Testis (tissue), 3 donors: ENCODE results near the gene RNF167. TPM values are rescaled to one million over a fixed set of nuclear protein-coding genes. Genes with fewer than 3 reads are reported as not detected.

Experiments used
- DNase-seq: peaks from one replicate; pipeline ENCODE4 v3.0.0-alpha.2; 2019
- H3K27ac ChIP-seq, 2 donors: fragments of 200-600 bp; sonication (generic); one replicate each; pipeline ENCODE4 v1.5.1; 2019
- H3K27me3 ChIP-seq: fragments of 200-600 bp; sonication (generic); one replicate; pipeline ENCODE4 v1.5.1; 2019
- H3K36me3 ChIP-seq: fragments of 200-600 bp; sonication (generic); one replicate; pipeline ENCODE4 v1.5.1; 2017; ENCODE audit warnings: low read depth; ENCODE audit errors: missing control alignments
- H3K4me1 ChIP-seq: fragments of 200-600 bp; sonication (generic); one replicate; pipeline ENCODE4 v1.5.1; 2019
- H3K4me3 ChIP-seq, 2 donors: fragments of 200-600 bp; sonication (generic); one replicate each; pipeline ENCODE4 v1.5.1; 2017 to 2019
- H3K9me3 ChIP-seq: fragments of 200-600 bp; sonication (generic); one replicate; pipeline ENCODE4 v1.5.1; 2017
- CTCF ChIP-seq, 3 experiments: fragments of 450-650 bp in 2 of 3; fragments of 200-600 bp in 1 of 3; sonication (generic) in 1 of 3; IDR thresholded peaks; one replicate each; pipeline ENCODE4 v1.5.1; 2016 to 2019; ENCODE audit warnings: antibody characterized with exemption in 3 of 3, mild to moderate bottlenecking in 2 of 3, moderate library complexity in 1 of 3
- POLR2A ChIP-seq: fragments of 450-650 bp; IDR thresholded peaks from one replicate; pipeline ENCODE4 v1.6.1; 2017; ENCODE audit warnings: antibody characterized with exemption, mild to moderate bottlenecking, moderate library complexity
- WGBS, 2 donors: methylation state at CpG; one replicate each; pipeline ENCODE4 v1.1.5; 2018; 5-methylcytosine and 5-hydroxymethylcytosine counted together
- intact Hi-C: fragments of 100-400 bp; cut with DNase I; formaldehyde crosslinking; loops from one replicate; pipeline ENCODE4 v1.15.1; 2023; ENCODE audit warnings: low total_unique reads
- polyA plus RNA-seq: library from polyadenylated mRNA; stranded (reverse); fragments of 350-450 nt; fragmentation: Illumina TruSeq; extraction: RNeasy Lipid Tissue Mini Kit (QIAGEN cat#74804); gene quantifications from one replicate; pipeline ENCODE4 v1.2.3, GENCODE V29; 2014; ENCODE audit warnings: low read depth, low replicate concordance; ENCODE audit not compliant: insufficient read depth
- total RNA-seq, 2 donors: library from RNA; depleted of rRNA; stranded (reverse); fragments of >200 nt; gene quantifications; one replicate each; pipeline ENCODE4 v1.2.3, GENCODE V29; 2016

RNF167 gene
- total and polyA plus RNA-seq, 3 donors from 2014 or later: 110 to 211 (median 111) TPM

- TF ChIP-seq POLR2A (no peak), CTCF (IDR thresholded peaks at IDR 0.05) (no peak)
- Histone ChIP-seq H3K9me3 (no peaks in the 10 kb centered on the region), H3K27ac (peak overlapping the region in 1 of 2 donors; percentile 44), H3K27me3 (no peaks in the 10 kb centered on the region), H3K4me3 (no peak overlapping the region), H3K36me3 (no peaks in the 10 kb centered on the region), H3K4me1 (peaks cover 23% of the 10 kb centered on the region)
- 52 to 53% methylated on average over 7 of the region's 7 CpGs for WGBS, 2 donors
- DNase-seq: peak; percentile 60
- intact Hi-C loops: no loop called here
These were observed 5.3 kb downstream of the RNF167 start for GRCh38 chr17:4945176-4945943.

GRCh38 chr17:4945944-4946280, 5.8 kb downstream of the RNF167 start:
- Histone ChIP-seq H3K27ac (peak overlapping the region in 1 of 2 donors; percentile 91), H3K4me1 (peaks cover 23% of the 10 kb centered on the region), H3K36me3 (no peaks in the 10 kb centered on the region), H3K4me3 (no peak overlapping the region), H3K27me3 (no peaks in the 10 kb centered on the region), H3K9me3 (no peaks in the 10 kb centered on the region)
- TF ChIP-seq CTCF (IDR thresholded peaks at IDR 0.05) (no peak), POLR2A (no peak)
- 26 to 30% methylated on average over 4 of the region's 4 CpGs for WGBS, 2 donors
- intact Hi-C loops: no loop called here
- no peak for DNase-seq

GRCh38 chr17:4946312-4946976, 6.4 kb downstream of the RNF167 start:
- WGBS, 2 donors: 19 to 37% methylated on average over 14 to 16 of the region's 16 CpGs
- H3K27ac ChIP-seq: peak overlapping the region; percentile 91 to 92
- H3K36me3 ChIP-seq: no peaks in the 10 kb centered on the region
- intact Hi-C loops: no loop called here
- TF ChIP-seq CTCF (IDR thresholded peaks at IDR 0.05) (no peak), POLR2A (no peak)
- DNase-seq: no peak
- H3K9me3 ChIP-seq: no peaks in the 10 kb centered on the region
- H3K4me3 ChIP-seq: peak overlapping the region; percentile 90 to 99
- H3K27me3 ChIP-seq: no peaks in the 10 kb centered on the region
- peaks cover 22% of the 10 kb centered on the region for H3K4me1 ChIP-seq

- Histone ChIP-seq H3K27ac (peak overlapping the region; percentile 91 to 92), H3K36me3 (no peaks in the 10 kb centered on the region), H3K4me1 (peaks cover 20% of the 10 kb centered on the region), H3K9me3 (no peaks in the 10 kb centered on the region), H3K4me3 (peak overlapping the region; percentile 90 to 99), H3K27me3 (no peaks in the 10 kb centered on the region)
- DNase-seq: no peak
- intact Hi-C loops: no loop called here
- TF ChIP-seq CTCF (IDR thresholded peaks at IDR 0.05): no peak
- no peak for TF ChIP-seq POLR2A
- 0 to 1% methylated on average over 7 of the region's 7 CpGs for WGBS, 2 donors
These were observed 6.9 kb downstream of the RNF167 start for GRCh38 chr17:4947010-4947410.
